ENCODE data around the gene MPPED2.

MPPED2 gene

GRCh38 chr11:30451626-30452025, 134.5 kb downstream of the MPPED2 start:
- DNase-seq (ENCODE audit: low spot score), result no peak

GRCh38 chr11:30451167-30451566, 135.0 kb downstream of the MPPED2 start:
- DNase-seq (ENCODE audit: low spot score), result no peak

DNA sequence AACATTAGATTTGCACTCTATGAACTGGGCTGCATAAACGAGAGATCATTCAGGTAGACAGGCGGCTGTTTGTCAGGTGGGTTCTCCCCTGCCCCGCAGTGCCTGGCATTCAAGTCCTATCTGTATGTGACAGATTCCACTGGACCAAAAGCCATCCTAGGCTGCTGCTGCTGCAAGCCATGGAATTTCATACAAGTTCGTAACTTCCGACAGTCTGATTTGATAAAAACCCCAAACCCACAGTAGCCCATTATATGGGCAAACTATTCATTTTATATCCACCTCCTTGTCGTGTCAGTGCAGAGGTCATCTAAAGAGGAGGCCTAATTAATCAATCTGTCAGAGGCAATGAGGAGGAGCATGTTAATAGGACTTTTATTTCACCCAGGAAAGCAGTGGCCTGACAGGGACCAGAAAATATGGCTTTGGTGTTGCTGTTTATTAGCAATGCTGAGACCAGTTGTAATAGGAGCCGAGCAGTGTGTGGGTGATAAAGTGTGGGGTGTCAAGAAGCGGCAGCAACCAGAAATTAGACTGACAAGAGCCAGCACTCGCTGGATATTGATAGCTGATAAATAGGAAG, 139.0 kb downstream of the MPPED2 start:
- no peak for DNase-seq (ENCODE audit: low spot score)

- DNase-seq (ENCODE audit: low spot score), result no peak
Observed at GRCh38 chr11:30446520-30446919, 139.6 kb downstream of the MPPED2 start.

- no peak for DNase-seq (ENCODE audit: low spot score)
Observed at GRCh38 chr11:30445056-30445455, 141.1 kb downstream of the MPPED2 start.

DNA sequence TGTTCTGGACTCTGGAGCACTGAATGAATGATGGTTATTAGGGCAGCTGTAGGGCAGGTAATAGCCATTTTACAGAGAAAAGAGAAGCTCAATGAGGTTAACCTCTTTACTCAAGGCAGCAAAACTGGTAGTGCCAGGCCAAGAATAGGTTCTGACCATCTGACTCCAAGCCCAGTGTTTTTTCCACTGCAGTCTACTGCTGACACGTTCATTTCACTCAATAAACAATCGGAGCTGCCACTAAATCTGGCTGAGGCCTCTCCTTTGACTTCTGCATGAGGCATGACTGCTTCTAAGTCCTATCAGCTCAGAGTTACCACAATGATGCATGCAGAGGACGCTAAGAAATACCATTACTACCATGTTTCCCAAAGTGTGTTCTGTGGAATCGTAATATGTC, 145.6 kb downstream of the MPPED2 start:
- no peak for DNase-seq (ENCODE audit: low spot score)

DNA sequence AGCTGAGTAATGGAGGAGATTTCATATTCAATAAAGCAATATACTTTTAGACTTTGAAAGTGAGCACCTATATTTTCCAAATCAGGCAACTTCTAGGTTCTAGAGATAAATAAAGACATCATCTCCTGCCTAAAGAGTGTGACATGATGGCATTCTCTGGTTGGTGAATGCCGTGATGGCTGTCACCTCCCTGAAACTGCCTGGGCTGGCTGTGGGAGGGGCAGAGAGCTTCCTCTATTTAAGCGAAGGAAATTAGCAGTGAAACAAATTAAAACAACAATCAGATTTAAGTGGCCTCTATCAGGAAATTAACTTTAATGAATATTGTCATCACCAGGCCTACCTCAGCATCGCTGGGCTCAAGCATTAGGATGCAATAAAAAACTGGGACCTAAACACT, 149.4 kb downstream of the MPPED2 start:
- DNase-seq (ENCODE audit: low spot score), result no peak

DNA sequence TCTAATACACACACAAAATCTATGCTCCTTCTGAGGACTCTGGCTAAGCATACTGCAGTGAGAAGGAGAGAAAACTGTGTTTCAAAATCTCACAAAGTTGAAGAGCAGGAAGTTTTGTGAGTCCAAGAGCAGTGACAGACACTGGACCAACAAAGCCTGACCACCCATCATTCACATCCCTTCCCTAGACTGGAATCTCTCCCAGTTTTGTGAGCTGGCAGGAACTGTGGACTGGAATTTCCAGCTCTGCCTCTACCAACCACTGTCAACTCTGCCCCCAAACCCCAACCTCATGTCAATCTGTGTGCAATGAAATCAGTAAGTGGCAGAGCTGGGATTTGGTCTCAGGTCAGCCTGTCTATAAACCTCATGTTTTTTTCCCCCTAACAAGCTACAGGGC, 150.7 kb downstream of the MPPED2 start:
- DNase-seq (ENCODE audit: low spot score), result no peak

GRCh38 chr11:30434901-30435300, 151.3 kb downstream of the MPPED2 start:
- DNase-seq (ENCODE audit: low spot score), result no peak

- no peak for DNase-seq (ENCODE audit: low spot score)
Observed at GRCh38 chr11:30433831-30434230, 152.3 kb downstream of the MPPED2 start.

DNA sequence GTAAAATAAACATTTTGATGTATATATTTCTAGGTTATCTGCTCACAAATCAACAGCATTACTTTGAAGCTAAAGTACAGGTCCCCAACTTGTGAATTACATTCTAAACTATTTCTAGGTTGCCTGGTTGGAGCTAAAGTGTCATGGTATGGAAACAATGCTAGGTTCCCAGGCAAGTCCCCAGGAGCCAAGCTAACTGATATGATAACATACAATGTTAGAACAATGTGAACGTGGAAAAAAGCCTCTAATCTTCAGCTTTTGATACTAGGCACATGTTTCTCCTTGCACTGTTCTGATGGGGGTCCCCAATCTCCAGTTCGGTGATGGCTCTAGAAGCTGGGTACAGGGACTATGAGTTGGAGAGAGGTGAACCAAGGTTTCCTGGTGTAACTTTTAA, 153.4 kb downstream of the MPPED2 start:
- DNase-seq (ENCODE audit: low spot score), result no peak

- DNase-seq (ENCODE audit: low spot score), result no peak
Observed at GRCh38 chr11:30432178-30432577, 154.0 kb downstream of the MPPED2 start.

DNA sequence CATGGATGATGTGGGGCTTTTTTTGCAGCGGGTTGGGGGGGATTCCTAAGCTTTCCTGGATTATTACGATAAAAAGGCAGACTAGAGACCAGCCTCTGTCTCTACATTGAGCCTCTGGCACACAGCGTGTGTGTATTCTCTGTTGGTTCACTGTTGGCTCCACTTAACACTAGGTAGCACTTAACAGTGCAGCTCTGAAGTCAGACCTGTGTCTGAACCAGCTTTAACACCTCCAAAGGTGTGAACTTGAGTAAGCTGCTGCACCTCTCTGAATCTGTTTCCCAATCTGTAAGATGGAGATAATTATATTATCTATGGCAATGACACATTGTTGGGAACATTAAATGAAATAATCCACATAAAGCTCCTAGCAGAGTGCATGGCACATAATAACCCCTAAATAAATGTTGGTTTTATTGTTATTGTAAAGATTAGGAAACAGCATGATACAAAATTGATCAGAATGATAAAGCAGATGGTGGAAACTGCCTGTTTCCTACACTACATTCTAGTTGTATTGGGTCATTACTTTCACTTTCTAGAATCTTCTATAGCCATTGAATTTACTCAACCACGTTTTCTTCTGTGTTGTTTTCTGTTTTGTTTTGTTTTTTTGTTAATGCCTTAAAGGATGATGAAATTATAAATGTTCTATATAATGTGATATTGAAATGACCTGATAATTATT, 154.9 kb downstream of the MPPED2 start:
- no peak for DNase-seq (ENCODE audit: low spot score)

DNA sequence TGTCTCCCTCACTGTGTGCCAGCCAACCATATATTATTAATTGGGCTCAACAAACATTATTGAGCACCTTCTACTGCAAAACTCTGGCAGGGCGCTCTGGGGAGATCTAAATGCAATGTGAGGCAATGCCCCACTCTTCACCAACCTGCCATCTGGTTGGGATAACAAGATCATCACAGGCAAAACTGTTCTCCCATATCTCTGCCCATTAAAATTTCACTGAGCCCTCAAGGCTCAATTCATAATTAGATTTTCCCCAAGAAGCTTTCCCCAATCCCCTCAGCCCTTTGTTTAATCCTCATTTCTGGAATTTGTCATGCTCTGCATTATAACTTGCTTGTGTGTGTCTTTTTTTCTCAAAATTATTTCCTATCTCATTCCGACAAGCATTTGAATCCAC, 156.6 kb downstream of the MPPED2 start:
- no peak for DNase-seq (ENCODE audit: low spot score)

DNA sequence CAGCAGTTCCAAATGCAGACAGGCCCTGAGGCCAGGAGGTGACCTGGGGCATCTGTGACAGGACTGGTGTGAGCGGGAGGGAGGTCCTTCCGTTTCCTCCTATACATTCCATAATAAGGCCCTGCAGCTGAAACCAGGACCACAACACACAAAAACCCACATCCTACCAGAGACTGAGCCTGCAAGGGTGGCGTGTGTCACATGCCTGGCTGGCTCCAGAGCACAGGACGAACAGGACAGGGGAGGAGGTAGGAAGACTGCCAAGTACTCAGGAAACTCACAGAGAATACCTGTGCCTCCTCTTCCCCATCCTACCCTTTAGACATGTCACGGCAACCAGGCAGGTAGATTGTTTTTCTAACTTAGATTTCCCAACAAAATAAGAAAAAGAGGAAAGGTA, 159.4 kb downstream of the MPPED2 start:
- no peak for DNase-seq (ENCODE audit: low spot score)

GRCh38 chr11:30424844-30425243, 161.3 kb downstream of the MPPED2 start:
- no peak for DNase-seq (ENCODE audit: low spot score)

- DNase-seq (ENCODE audit: low spot score), result no peak
Observed at GRCh38 chr11:30424321-30424720, 161.8 kb downstream of the MPPED2 start.

DNA sequence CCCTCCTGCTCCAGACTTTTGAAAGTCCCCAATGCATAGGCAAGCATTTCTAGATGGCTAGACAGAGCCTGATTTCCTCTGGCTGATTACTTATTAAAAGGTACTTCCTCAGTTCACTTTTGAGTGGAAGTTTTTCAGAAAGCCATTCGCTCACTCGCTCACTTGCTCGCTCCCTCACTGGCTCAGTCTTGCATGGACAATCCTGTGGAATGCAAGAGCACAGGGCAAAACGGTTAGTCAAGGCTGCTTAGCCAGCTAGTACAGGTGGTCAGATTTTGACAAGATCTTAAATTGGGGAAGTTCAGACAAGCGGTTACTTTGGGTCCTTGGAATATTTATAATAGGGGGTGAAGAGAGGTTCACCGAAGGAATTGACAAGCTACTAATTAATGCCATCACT, 162.3 kb downstream of the MPPED2 start:
- no peak for DNase-seq (ENCODE audit: low spot score)

- no peak for DNase-seq (ENCODE audit: low spot score)
Observed at GRCh38 chr11:30423279-30423648, 162.9 kb downstream of the MPPED2 start.

- no peak for DNase-seq (ENCODE audit: low spot score)
Observed at GRCh38 chr11:30422447-30423278, 163.5 kb downstream of the MPPED2 start.

DNA sequence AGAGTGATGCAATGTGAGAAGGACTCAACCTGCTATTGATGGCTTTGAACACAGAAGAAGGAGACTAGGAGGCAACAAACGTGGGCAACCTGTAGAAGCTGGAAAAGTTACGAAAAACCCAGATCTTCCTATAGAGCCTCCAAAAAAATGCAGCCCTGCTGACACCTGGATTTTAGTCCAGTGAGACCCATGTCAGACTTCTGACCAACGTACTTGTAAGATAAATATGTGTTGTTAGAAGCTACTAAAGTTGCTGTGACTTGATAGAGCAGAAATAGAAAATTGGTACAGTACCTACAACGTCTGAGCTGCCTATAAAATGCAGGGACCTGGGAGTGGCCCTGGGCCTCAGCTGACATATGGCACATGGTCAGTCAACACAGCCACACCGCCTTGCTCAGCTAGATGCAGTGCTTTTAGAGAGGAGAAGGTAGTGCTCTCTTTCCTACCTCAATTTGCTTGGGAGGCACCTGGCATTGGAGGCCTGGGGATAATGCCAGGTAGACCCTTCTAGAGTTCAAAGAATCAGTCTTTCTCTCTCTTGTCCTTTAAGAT, 165.8 kb downstream of the MPPED2 start:
- no peak for DNase-seq (ENCODE audit: low spot score)

GRCh38 chr11:30414806-30415205, 171.3 kb downstream of the MPPED2 start:
- no peak for DNase-seq (ENCODE audit: low spot score)

GRCh38 chr11:30414244-30414643, 171.9 kb downstream of the MPPED2 start:
- DNase-seq (ENCODE audit: low spot score), result no peak

All from LoVo (cell line).